ENCODE data around the gene TNPO3. TPM values are rescaled to one million over a fixed set of nuclear protein-coding genes. Genes with fewer than 3 reads are reported as not detected.
"Not testable (repeated sequence)": the region's sequence is repeated elsewhere in the genome, so short reads cannot be mapped to it uniquely, and the experiment has no call there.

TNPO3 gene
- total RNA-seq, 1 experiment from 2014 or later: 56.6 TPM

DNA sequence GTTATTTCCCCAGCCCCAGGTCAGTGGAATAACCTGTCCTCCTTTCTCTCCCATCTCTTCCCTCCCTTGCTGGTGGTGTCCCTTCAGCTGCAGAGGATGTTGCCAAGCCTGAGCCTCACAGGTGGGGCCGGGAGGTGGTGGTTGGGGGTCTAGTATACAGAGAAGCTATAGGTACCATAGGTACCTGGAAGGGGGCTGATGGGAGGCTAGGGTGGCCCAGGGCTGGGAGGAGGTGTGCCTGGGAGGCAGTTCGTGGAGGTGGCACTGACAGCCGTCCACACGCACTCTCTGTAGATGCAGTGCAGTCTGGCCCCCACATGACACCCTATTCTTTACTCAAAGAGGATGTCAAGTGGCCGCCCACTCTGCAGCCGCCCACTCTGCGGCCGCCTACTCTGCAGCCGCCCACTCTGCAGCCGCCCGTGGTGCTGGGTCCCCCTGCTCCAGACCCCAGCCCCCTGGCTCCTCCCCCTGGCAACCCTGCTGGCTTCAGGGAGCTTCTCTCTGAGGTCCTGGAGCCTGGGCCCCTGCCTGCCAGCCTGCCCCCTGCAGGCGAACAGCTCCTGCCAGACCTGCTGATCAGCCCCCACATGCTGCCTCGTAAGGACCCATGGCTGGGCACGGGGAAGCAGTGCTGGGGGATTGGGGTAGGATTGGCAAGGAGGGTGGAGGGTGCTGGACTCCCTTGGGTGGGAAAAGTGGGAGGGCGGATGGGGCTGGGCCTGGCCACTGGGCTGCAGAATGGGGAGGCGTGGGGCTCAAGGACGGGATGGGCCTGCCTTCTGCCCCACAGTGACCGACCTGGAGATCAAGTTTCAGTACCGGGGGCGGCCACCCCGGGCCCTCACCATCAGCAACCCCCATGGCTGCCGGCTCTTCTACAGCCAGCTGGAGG, 107.7 kb downstream of the TNPO3 start:
- in situ Hi-C loops (cut with HindIII; ENCODE audit: low pct_unique_long_range_greater_than_20kb, low sequenced_read_pairs): no loop called here
- DNase-seq (ENCODE audit: low read depth): no peak

- DNase-seq (ENCODE audit: low read depth): no peak
- in situ Hi-C loops (cut with HindIII; ENCODE audit: low pct_unique_long_range_greater_than_20kb, low sequenced_read_pairs): no loop called here
Measured at GRCh38 chr7:128945668-128946366, 109.1 kb downstream of the TNPO3 start.

DNA sequence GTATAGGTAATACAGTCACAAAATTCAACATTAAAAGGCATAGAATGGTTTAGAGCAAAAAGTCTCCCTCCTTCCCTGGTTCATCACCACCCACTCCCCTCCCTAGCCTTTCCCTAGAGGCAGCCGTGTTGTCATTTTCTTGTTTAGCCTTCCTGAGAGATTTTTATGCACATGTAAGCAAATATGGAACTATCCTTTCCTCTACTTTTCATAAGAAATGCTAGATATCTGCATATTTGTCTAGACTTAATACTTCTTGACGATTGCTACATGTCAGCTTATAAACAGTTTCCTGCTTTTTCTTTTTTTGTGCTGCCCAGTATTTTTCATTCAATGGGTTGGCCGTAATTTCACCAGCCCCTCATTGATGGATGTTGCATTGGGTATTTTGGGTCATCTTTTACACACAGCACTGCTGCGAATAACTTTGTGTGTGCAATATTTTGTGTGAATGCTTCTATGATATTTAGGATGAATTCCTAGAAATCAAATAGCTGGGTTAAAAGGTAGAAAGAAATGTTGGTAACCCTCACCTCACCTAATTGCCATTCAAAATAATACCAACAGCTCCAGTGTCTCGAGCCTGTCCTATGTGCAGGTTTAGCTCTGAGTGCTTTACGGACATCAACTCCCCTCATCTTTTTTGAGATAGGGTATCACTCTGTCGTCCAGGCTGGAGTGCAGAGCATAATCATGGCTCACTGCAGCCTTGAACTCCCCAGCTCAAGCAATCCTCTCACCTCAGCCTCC, 110.2 kb downstream of the TNPO3 start:
- no peak for DNase-seq (ENCODE audit: low read depth)

DNA sequence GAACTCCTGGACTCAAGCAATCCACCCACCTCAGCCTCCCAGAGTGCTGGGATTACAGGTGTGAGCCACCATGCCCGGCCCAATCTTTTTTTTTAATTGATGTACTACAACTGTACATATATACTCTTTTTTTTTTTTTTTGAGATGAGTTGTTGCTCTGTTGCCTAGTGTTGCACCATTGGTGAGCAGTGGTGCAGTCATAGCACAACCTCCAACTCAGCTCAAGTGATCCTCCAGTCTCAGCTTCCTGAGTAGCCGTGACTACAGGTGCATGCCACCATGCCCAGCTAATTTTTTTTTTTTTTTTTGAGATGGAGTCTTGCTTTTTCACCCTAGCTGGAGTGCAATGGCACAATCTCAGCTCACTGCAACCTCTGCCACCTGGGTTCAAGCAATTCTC, 111.7 kb downstream of the TNPO3 start:
- in situ Hi-C loops (cut with HindIII; ENCODE audit: low pct_unique_long_range_greater_than_20kb, low sequenced_read_pairs): not testable (repeated sequence)

More for the DNA sequence above, 110.2 kb downstream of the TNPO3 start:
- in situ Hi-C loops (cut with HindIII; ENCODE audit: low pct_unique_long_range_greater_than_20kb, low sequenced_read_pairs): no loop called here

DNA sequence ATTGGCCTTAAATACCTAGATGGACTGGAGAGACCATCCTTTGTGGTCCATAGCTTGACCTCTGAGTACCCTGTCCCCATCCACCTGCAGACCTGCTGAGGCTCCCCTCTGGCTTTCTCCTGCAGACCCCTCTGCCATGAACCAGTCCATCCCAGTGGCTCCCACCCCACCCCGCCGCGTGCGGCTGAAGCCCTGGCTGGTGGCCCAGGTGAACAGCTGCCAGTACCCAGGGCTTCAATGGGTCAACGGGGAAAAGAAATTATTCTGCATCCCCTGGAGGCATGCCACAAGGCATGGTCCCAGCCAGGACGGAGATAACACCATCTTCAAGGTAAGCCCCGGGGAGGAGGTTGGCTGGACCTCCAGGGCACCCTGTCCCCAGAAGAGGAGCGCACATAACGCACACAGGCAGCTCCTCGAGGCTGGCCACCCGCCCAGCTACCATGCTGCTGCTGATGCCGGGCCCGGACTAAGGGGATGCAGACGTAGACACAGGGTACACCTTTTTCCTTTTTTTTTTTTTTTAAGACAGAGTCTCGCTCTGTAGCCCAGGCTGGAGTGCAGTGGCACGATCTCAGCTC, 112.9 kb downstream of the TNPO3 start:
- in situ Hi-C loops (cut with HindIII; ENCODE audit: low pct_unique_long_range_greater_than_20kb, low sequenced_read_pairs): no loop called here
- no peak for DNase-seq (ENCODE audit: low read depth)

More for the DNA sequence above, 111.7 kb downstream of the TNPO3 start:
- DNase-seq (ENCODE audit: low read depth): not testable (repeated sequence)

DNA sequence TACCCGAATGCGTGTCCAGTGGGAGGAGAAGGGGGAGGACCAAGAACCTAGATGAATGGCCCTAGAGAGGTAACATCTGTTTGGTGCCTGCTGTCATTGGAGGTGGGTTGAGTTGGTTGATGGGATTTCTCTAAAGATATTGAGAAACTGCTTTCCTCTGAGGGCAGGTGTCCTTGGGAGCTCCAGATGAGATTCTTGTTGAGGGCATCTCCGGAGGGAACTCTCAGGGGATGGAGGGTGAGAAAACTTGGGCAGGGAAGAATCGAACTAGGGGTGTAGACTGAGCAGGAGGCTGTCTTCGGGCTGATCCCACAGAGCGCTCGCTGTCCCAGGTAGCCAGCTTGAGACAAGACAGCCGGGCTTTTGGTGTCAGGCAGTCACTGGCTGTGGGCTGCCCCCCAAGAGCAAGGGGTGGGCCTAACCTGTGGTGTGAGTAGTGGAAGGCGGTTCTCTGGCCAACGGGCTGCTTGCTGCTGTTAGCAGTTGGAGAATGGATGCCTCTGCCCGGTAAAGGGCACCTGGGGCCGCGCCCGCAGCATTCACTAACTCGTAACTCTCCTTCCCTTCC, 113.5 kb downstream of the TNPO3 start:
- DNase-seq (ENCODE audit: low read depth): no peak
- in situ Hi-C loops (cut with HindIII; ENCODE audit: low pct_unique_long_range_greater_than_20kb, low sequenced_read_pairs): no loop called here

DNA sequence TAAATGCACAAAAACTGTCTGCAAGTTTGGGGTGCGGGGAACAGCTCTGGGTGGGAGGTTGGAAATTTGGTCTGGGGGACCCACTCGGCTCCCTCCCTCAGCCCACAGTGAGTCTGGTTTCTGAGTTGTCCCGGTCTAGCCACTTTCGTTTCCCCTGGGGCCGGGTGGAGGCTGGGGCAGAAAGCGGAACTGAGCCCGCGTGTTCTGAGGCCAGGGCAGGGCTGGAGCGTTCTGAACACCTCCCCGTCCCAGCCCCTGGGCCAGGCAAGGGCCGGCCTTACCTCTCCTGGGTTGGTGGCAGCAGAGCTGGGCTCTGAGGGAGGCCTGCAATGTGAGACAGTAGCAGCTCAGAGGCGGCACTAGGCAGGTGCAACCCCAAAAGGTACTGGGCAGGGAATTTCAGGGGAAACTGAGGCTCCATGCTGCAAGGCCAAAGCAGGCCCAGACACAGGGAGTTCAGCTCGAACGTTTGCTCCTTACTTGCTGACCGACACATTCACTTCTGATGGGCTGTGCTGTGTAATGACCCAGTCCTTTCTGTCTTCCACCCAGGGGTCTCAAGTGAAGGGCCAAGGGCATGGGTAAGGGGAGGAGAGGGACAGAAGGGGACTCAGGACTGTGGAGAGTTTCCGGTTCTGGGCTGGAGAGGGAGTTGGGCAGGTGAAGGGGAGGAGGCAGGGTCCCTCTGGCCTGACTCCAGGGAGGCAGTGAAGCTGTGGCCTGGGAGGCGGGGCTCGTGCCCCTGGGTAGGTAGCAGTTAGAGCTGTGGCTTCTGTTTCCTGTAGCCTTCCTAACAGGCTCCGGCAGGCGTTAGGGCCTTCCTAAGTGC, 114.2 kb downstream of the TNPO3 start:
- in situ Hi-C loops (cut with HindIII; ENCODE audit: low pct_unique_long_range_greater_than_20kb, low sequenced_read_pairs): no loop called here
- no peak for DNase-seq (ENCODE audit: low read depth)

DNA sequence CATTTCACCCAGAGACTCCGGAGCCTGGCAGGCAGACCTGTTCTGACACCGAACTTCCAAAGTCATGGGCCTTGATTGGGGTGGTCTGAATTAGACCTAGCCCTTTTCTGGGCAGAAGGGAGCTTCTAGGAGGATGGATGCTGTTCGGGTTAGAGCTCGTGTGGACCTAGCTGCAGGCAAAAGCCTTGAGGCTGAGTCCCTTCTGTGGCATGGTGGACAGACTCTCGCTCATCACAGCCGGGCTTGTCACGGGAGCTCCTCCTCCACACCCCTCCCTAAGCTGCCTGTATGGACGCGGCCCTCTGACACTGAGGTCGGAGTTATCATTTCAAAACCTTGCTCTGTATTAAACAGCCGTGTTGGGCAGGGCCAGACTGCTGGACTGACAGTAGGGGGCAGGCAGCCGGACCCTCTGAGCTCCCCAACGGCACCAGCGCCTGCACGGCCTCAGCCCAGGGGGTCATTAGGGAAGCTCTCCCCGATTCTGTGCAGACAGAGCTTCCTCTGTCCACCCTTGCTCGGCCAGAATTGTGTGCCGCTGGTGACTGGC, 115.0 kb downstream of the TNPO3 start:
- no peak for DNase-seq (ENCODE audit: low read depth)
- in situ Hi-C loops (cut with HindIII; ENCODE audit: low pct_unique_long_range_greater_than_20kb, low sequenced_read_pairs): no loop called here

- in situ Hi-C loops (cut with HindIII; ENCODE audit: low pct_unique_long_range_greater_than_20kb, low sequenced_read_pairs): no loop called here
- DNase-seq (ENCODE audit: low read depth): no peak
Measured at GRCh38 chr7:128939075-128939860, 115.6 kb downstream of the TNPO3 start.

GRCh38 chr7:128938544-128939074, 116.3 kb downstream of the TNPO3 start:
- DNase-seq (ENCODE audit: low read depth): peak; percentile 19
- in situ Hi-C loops (cut with HindIII; ENCODE audit: low pct_unique_long_range_greater_than_20kb, low sequenced_read_pairs): no loop called here

DNA sequence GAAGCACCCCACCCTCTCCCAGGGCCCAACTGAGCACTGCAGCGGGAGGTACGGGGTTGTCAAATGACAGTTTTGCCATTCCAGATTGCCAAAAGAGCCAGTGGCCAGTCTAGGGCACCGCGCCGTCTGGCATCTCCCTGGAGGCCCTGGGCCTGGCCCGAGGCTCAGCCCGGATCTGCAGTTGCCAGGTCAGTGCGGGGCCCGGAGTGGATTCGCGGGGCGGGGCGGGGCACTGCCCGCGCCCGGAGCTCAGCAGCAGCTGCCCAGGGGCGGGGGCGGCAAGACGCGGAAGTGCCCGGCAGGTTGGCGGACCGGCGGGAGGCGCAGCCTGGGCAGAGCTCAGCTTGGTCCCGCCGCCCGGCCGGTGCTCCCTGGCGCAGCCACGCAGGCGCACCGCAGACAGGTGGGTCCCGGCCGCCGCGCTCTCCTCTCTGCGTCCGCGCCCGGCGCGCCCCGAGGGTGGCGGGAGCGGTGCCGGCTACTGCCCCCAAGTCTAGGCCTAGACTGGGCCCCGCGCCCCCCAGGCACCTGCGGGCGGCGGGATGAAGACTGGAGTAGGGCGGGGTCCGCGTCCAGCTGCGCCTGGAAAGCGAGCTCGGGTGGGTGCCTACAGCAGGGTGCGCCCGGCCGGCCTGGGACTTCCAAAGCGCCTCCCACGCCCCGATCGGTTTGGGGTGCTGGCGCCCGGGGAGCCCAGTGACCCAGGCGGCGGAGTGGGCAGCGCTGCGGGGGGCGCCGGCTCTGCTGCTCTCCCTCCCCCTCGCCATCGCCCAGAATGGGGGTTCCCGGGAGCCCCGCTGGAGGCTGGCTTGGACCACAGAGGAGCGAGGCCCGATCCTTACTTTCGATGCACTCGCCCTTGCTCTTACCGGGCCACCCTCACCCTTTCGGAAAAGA, 117.0 kb downstream of the TNPO3 start, which contains the start of gene IRF5:
Gene IRF5, plus strand, starts transcription at position 281 of the 897 bp plus-strand sequence. CDS start 4,155 bp downstream, outside the sequence.
- in situ Hi-C loops (cut with HindIII; ENCODE audit: low pct_unique_long_range_greater_than_20kb, low sequenced_read_pairs): no loop called here
- DNase-seq (ENCODE audit: low read depth): peak; percentile 64

DNA sequence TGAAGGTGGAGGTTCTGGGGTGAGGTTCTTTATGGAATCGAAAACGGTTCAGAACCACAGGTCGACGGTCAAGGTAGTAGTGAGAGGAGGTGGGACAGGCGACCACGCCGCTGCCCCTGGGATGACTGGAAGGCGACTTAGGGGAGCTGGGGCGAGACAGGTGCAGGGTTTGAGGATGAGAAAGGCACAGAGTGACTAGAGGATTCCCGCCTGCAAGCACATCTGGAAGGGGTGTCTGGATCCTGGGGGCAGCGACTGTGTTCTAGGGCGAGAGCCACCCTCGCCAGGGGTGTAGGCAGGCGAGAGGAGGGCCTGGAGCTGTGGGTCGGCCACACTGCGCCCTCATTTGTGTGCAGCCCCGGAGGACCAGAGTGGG, 117.7 kb downstream of the TNPO3 start:
- DNase-seq (ENCODE audit: low read depth): no peak
- in situ Hi-C loops (cut with HindIII; ENCODE audit: low pct_unique_long_range_greater_than_20kb, low sequenced_read_pairs): no loop called here

GRCh38 chr7:128936798-128937197, 118.1 kb downstream of the TNPO3 start:
- no peak for DNase-seq (ENCODE audit: low read depth)
- in situ Hi-C loops (cut with HindIII; ENCODE audit: low pct_unique_long_range_greater_than_20kb, low sequenced_read_pairs): no loop called here

DNA sequence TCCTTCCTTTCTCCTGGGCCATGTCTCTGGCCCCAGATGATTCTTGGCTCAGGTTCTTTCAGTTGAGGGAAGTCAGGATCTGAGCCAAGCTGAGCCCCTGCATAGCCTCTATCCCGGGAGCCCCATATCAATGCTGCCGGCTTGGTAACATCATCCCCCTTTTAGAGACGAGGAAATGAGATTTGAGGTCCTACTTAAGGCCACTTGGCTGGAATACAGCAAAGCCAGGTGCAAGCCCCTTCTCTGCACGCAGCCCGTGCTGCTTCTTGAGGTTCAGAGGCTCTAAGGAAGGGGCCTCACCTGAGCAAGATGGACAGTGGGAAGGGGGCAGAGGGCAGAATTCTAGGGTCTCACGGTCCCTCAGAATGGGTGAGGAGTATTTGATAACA, 119.6 kb downstream of the TNPO3 start:
- in situ Hi-C loops (cut with HindIII; ENCODE audit: low pct_unique_long_range_greater_than_20kb, low sequenced_read_pairs): no loop called here
- DNase-seq (ENCODE audit: low read depth): no peak
